ENCODE data around the gene GNG11.

GNG11 gene

GRCh38 chr7:93945083-93945482 lies 23.5 kb downstream of the GNG11 start (continued):
- no peak for TF ChIP-seq ZNF112 (tag by site-specific recombination; IDR thresholded peaks at IDR 0.05)
- TF ChIP-seq ZNF776 (tag by site-specific recombination; IDR thresholded peaks at IDR 0.05; ENCODE audit: borderline replicate concordance), result no peak
- no peak for TF ChIP-seq ZNF623 (tag by site-specific recombination; IDR thresholded peaks at IDR 0.05)

GRCh38 chr7:93945756-93946535 lies 24.4 kb downstream of the GNG11 start:
- Histone ChIP-seq H3K27ac (ENCODE audit: extremely low read depth, low read depth, low read length) (no peak overlapping the region), H3K9me3 (ENCODE audit: control insufficient read depth, insufficient read depth, low read depth, low read length) (no peaks in the 10 kb centered on the region), H3K4me1 (ENCODE audit: control insufficient read depth, insufficient read depth, low read length) (no peaks in the 10 kb centered on the region), H3K4me3 (ENCODE audit: low read depth, low read length) (no peak overlapping the region), H3K36me3 (ENCODE audit: control insufficient read depth in 2 of 2, insufficient read depth in 1 of 2, low read length in 2 of 2) (no peaks in the 10 kb centered on the region)
- TF ChIP-seq ZNF785 (tag by site-specific recombination; IDR thresholded peaks at IDR 0.05) (no peak), ZNF280C (tag by site-specific recombination; IDR thresholded peaks at IDR 0.05) (no peak), ZNF211 (tag by site-specific recombination; IDR thresholded peaks at IDR 0.05; ENCODE audit: low read depth) (no peak), ZNF449 (tag by site-specific recombination; IDR thresholded peaks at IDR 0.05) (no peak), BCL11B (tag by site-specific recombination; IDR thresholded peaks at IDR 0.05; ENCODE audit: low read depth) (no peak), BCL6B (tag by site-specific recombination; IDR thresholded peaks at IDR 0.05) (no peak), ZBTB26 (tag by site-specific recombination; optimal IDR thresholded peaks at IDR 0.05) (no peak), ZNF791 (tag by site-specific recombination; IDR thresholded peaks at IDR 0.05) (no peak), ZNF501 (tag by site-specific recombination; IDR thresholded peaks at IDR 0.05) (no peak), ZSCAN18 (tag by site-specific recombination; IDR thresholded peaks at IDR 0.05) (no peak), KLF10 (tag by site-specific recombination; IDR thresholded peaks at IDR 0.05) (no peak), HOXD13 (CRISPR knock-in tag; IDR thresholded peaks at IDR 0.05; ENCODE audit: borderline replicate concordance) (no peak), FEZF1 (tag by site-specific recombination; IDR thresholded peaks at IDR 0.05) (no peak), ZXDB (tag by site-specific recombination; IDR thresholded peaks at IDR 0.05) (no peak), ZBTB8A (tag by site-specific recombination; IDR thresholded peaks at IDR 0.05) (no peak), RBAK (tag by site-specific recombination; IDR thresholded peaks at IDR 0.05) (no peak), TSHZ1 (tag by site-specific recombination; IDR thresholded peaks at IDR 0.05; ENCODE audit: borderline replicate concordance) (no peak), ZNF513 (tag by site-specific recombination; IDR thresholded peaks at IDR 0.05) (no peak)
- CTCF ChIA-PET, result no interaction called here
- POLR2A ChIA-PET, result no interaction called here
